Ovary (tissue), 9 donors: Measurements from ENCODE around the gene FKBP9. TPM values are rescaled to one million over a fixed set of nuclear protein-coding genes. Genes with fewer than 3 reads are reported as not detected.

Experiments used
- DNase-seq, 5 donors: peaks; one replicate each; pipeline ENCODE4 v3.0.0-alpha.2; 2019 to 2020
- H3K27ac ChIP-seq, 2 donors: fragments of 200-600 bp; one replicate each; pipeline versions ENCODE4 v1.5.1 to v1.8.0; 2019 to 2022
- H3K27me3 ChIP-seq: fragments of 200-600 bp; one replicate; pipeline ENCODE4 v1.8.0; 2022
- H3K36me3 ChIP-seq: fragments of 200-600 bp; sonication (generic); one replicate; pipeline ENCODE4 v1.5.1; 2019
- H3K4me1 ChIP-seq: one replicate; pipeline ENCODE4 v1.8.1; 2013; ENCODE audit warnings: mild to moderate bottlenecking, moderate library complexity; ENCODE audit not compliant: insufficient read depth
- H3K4me3 ChIP-seq: fragments of 200-600 bp; sonication (generic); one replicate; pipeline ENCODE4 v1.5.1; 2017
- H3K9me3 ChIP-seq, 2 donors: fragments of 200-600 bp in 1 of 2; sonication (generic) in 1 of 2; one replicate each; pipeline versions ENCODE4 v1.5.1 to v1.8.1; 2013 to 2019; ENCODE audit warnings: mild to moderate bottlenecking in 1 of 2, moderate library complexity in 1 of 2
- EP300 ChIP-seq: sonication (generic); formaldehyde crosslinking; IDR thresholded peaks from one replicate; pipeline ENCODE4 v1.6.1; 2017; ENCODE audit warnings: antibody characterized with exemption
- POLR2A ChIP-seq: fragments of 450-650 bp; IDR thresholded peaks from one replicate; pipeline ENCODE4 v1.6.1; 2017; ENCODE audit warnings: antibody characterized with exemption, mild to moderate bottlenecking, moderate library complexity
- WGBS, 3 donors: extraction: QIAGEN DNeasy Blood & Tissue Kit in 1 of 3; methylation state at CpG; one replicate each; pipeline versions ENCODE4 v1.1.5 to v1.1.7; 2013 to 2017; 5-methylcytosine and 5-hydroxymethylcytosine counted together
- intact Hi-C, 4 donors: fragments of 100-400 bp; cut with DNase I; formaldehyde crosslinking; loops; one replicate each; pipeline versions ENCODE4 v1.11.0 to v1.15.1; 2022 to 2023
- polyA plus RNA-seq, 2 donors: library from polyadenylated mRNA; stranded (reverse); fragments of 200-250 nt in 1 of 2; fragments of 350-450 nt in 1 of 2; fragmentation: Illumina TruSeq in 1 of 2; extraction: RNeasy Lipid Tissue Mini Kit (QIAGEN cat#74804) in 1 of 2; gene quantifications; one replicate each; pipeline ENCODE4 v1.2.3, GENCODE V29; 2013 to 2014
- small RNA-seq: library from RNA; depleted of rRNA; stranded (forward); fragments of <200 nt; gene quantifications from one replicate; pipeline ENCODE3, GENCODE V24; 2016
- total RNA-seq, 7 donors: library from RNA; depleted of rRNA in 2 of 7; stranded (reverse); fragments of >200 nt in 2 of 7; fragmentation: NEBNext Ultra II Directional in 3 of 7; extraction: Animal tissue kit (Norgen Biotek cat#: 25700) in 3 of 7; gene quantifications; one replicate each; pipeline versions ENCODE4 v1.1.0 to v1.2.4, GENCODE V29; 2016 to 2023
- TF ChIP-seq, protein P1 (sequence below), 3 donors: fragments of 450-650 bp in 2 of 3; fragments of 200-600 bp in 1 of 3; IDR thresholded peaks; one replicate each; pipeline versions ENCODE4 v1.5.1 to v1.8.0; 2016 to 2022; ENCODE audit warnings: antibody characterized with exemption in 3 of 3, mild to moderate bottlenecking in 1 of 3
- donor health status: DM: no; HTN: no; CAD: no; lungs with moderate emphysema.
- donor health status: DM: no; HTN: no; CAD: no.
- donor health status: Bipolar disorder and iron deficiency.
- donor health status: DM: yes; HTN: yes; CAD: no.
- donor health status: DM: no; HTN: no; CAD: no.
- donor health status: DM: yes; HTN: yes; CAD: no.

Gene FKBP9
- total and polyA plus RNA-seq, 9 donors, result 53.2 to 200 (median 101) TPM

DNA sequence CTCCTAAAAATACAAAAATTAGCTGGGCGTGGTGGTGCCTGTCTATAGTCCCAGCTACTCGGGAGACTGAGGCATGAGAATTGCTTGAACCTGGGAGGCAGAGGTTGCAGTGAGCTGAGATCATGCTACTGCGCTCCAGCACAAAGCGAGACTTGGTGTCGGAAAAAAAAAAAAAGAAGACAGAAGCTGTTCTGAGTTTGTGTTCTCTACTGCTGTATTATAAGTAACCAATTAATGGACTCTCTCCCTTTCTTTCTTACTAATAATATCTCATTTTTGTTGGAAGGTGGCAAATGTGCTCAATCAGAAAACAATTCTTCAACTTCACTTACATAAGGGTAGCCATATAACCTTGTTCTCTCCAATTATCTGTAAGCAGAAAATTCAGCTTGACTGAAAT lies 97.9 kb downstream of the FKBP9 start:
- intact Hi-C loops, result no loop called here
- no peak overlapping the region for H3K27ac ChIP-seq
- no peaks in the 10 kb centered on the region for H3K36me3 ChIP-seq
- TF ChIP-seq, protein P1, sequence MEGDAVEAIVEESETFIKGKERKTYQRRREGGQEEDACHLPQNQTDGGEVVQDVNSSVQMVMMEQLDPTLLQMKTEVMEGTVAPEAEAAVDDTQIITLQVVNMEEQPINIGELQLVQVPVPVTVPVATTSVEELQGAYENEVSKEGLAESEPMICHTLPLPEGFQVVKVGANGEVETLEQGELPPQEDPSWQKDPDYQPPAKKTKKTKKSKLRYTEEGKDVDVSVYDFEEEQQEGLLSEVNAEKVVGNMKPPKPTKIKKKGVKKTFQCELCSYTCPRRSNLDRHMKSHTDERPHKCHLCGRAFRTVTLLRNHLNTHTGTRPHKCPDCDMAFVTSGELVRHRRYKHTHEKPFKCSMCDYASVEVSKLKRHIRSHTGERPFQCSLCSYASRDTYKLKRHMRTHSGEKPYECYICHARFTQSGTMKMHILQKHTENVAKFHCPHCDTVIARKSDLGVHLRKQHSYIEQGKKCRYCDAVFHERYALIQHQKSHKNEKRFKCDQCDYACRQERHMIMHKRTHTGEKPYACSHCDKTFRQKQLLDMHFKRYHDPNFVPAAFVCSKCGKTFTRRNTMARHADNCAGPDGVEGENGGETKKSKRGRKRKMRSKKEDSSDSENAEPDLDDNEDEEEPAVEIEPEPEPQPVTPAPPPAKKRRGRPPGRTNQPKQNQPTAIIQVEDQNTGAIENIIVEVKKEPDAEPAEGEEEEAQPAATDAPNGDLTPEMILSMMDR (IDR thresholded peaks at IDR 0.05), result no peak
- TF ChIP-seq EP300 (no peak), POLR2A (no peak)
- H3K4me1 ChIP-seq, result peaks cover 5% of the 10 kb centered on the region
- no peak overlapping the region for H3K4me3 ChIP-seq
- no peaks in the 10 kb centered on the region for H3K27me3 ChIP-seq
- H3K9me3 ChIP-seq, result no peaks in the 10 kb centered on the region
- no peak for DNase-seq
- 97 to 98% (median 98%) methylated on average over 5 of the region's 5 CpGs for whole genome bisulfite sequencing, 3 donors

Small RNA genes within 50 kb of the gene (small RNA-seq; reads per million reads assigned to genes)
- gene AC083863.1, result not detected
- not detected for gene RN7SL505P
- gene RNU6-388P, result not detected
- gene RPS29P14, result not detected

Other genes starting within 250 kb of the FKBP9 start
- gene KBTBD2, start 65.7 kb upstream of the FKBP9 start, total RNA-seq, result 10 to 100 TPM; 19.5 to 28.7 (median 23.6) TPM
- 10 to 100 TPM; 18.5 to 30.8 TPM for gene KBTBD2, start 65.7 kb upstream of the FKBP9 start, polyA plus RNA-seq
- gene NT5C3A, start 105.3 kb downstream of the FKBP9 start, total RNA-seq, result 10 to 100 TPM; 17.4 to 33.0 (median 22.6) TPM
- 10 to 100 TPM; 20.6 to 22.4 TPM for gene NT5C3A, start 105.3 kb downstream of the FKBP9 start, polyA plus RNA-seq
- 10 to 100 TPM in 6 of 7 donors, 1 to 10 TPM in 1; 6.2 to 16.2 (median 11.3) TPM for gene RP9, start 152.0 kb downstream of the FKBP9 start, total RNA-seq
- 10 to 100 TPM in 1 of 2 donors, 1 to 10 TPM in 1; 9.6 to 24.2 TPM for gene RP9, start 152.0 kb downstream of the FKBP9 start, polyA plus RNA-seq
- 10 to 100 TPM; 28.7 to 42.0 (median 33.7) TPM for gene BBS9, start 172.1 kb downstream of the FKBP9 start, total RNA-seq
- gene BBS9, start 172.1 kb downstream of the FKBP9 start, polyA plus RNA-seq, result 1 to 10 TPM; 8.1 to 9.5 TPM